HG03442 (cell line): ENCODE measurements around the gene NACC2.

Experiments used
- ATAC-seq: cut with Tn5 transposase; IDR thresholded peaks from one replicate; pipeline ENCODE4 v1.9.1; 2021; ENCODE audit warnings: mild to moderate bottlenecking, moderate library complexity; ENCODE audit not compliant: unreplicated experiment

The NACC2 gene

GRCh38 chr9:136015656-136016571 is 79.2 kb downstream of the NACC2 start:
- no peak for ATAC-seq

- ATAC-seq = no peak
Measured at GRCh38 chr9:136014924-136015633, 80.0 kb downstream of the NACC2 start.

- ATAC-seq = no peak
Measured at GRCh38 chr9:136014147-136014923, 80.8 kb downstream of the NACC2 start.

GRCh38 chr9:136013524-136014034 is 81.5 kb downstream of the NACC2 start:
- no peak for ATAC-seq

- ATAC-seq = no peak
Measured at GRCh38 chr9:136013116-136013515, 82.0 kb downstream of the NACC2 start.

- ATAC-seq = no peak
Measured at GRCh38 chr9:136012651-136013050, 82.4 kb downstream of the NACC2 start.

- no peak for ATAC-seq
Measured at GRCh38 chr9:136011703-136012496, 83.2 kb downstream of the NACC2 start.

GRCh38 chr9:136011376-136011702 is 83.8 kb downstream of the NACC2 start:
- ATAC-seq = no peak

- no peak for ATAC-seq
Measured at GRCh38 chr9:136010615-136011361, 84.3 kb downstream of the NACC2 start.

- no peak for ATAC-seq
Measured at GRCh38 chr9:136010176-136010575, 84.9 kb downstream of the NACC2 start.

- ATAC-seq = no peak
Measured at GRCh38 chr9:136009516-136009915, 85.6 kb downstream of the NACC2 start.

- no peak for ATAC-seq
Measured at GRCh38 chr9:136008693-136008997, 86.4 kb downstream of the NACC2 start.

GRCh38 chr9:136007934-136008692 is 87.0 kb downstream of the NACC2 start:
- no peak for ATAC-seq

- ATAC-seq = no peak
Measured at GRCh38 chr9:136007276-136007933, 87.7 kb downstream of the NACC2 start.

GRCh38 chr9:136006169-136006568 is 88.9 kb downstream of the NACC2 start:
- no peak for ATAC-seq

- ATAC-seq = no peak
Measured at GRCh38 chr9:136004712-136005111, 90.4 kb downstream of the NACC2 start.

GRCh38 chr9:136004219-136004618 is 90.9 kb downstream of the NACC2 start:
- ATAC-seq = no peak

- ATAC-seq = no peak
Measured at GRCh38 chr9:136003411-136004218, 91.5 kb downstream of the NACC2 start.
